H1 (cell line): ENCODE results near the gene DOCK8. TPM values are rescaled to one million over a fixed set of nuclear protein-coding genes. Genes with fewer than 3 reads are reported as not detected.

Experiments used
- BCL11A ChIP-seq, 2 experiments: IDR thresholded peaks; one replicate each; pipeline ENCODE4 v1.6.1; 2011; ENCODE audit warnings: low read depth in 2 of 2, low read length in 2 of 2, mild to moderate bottlenecking in 2 of 2
- MAFK ChIP-seq: IDR thresholded peaks from 2 replicates; pipeline ENCODE4 v1.6.1; 2012; ENCODE audit warnings: low read depth, mild to moderate bottlenecking, improper control_type of control experiment, low read length
- NANOG ChIP-seq: IDR thresholded peaks from 2 replicates; pipeline ENCODE4 v1.6.1; 2011; ENCODE audit warnings: low read length, low read depth, mild to moderate bottlenecking, inconsistent platforms; ENCODE audit not compliant: insufficient read depth, poor library complexity, severe bottlenecking
- POU5F1 ChIP-seq: IDR thresholded peaks from 2 replicates; pipeline ENCODE4 v1.6.1; 2011; ENCODE audit warnings: low read depth, mild to moderate bottlenecking, low read length, moderate library complexity
- RAD21 ChIP-seq, 2 experiments: IDR thresholded peaks in 1 of 2; conservative IDR thresholded peaks in 1 of 2; 2 replicates each; pipeline ENCODE4 v1.6.1; 2011; ENCODE audit warnings: low read depth in 2 of 2, low read length in 2 of 2, improper control_type of control experiment in 1 of 2, inconsistent platforms in 1 of 2, mild to moderate bottlenecking in 1 of 2, moderate library complexity in 1 of 2
- RXRA ChIP-seq: IDR thresholded peaks from 2 replicates; pipeline ENCODE4 v1.6.1; 2011; ENCODE audit warnings: low read depth, mild to moderate bottlenecking, low read length, moderate library complexity; ENCODE audit not compliant: insufficient read depth
- TBP ChIP-seq: IDR thresholded peaks from 2 replicates; pipeline ENCODE4 v1.6.1; 2011; ENCODE audit warnings: low read depth, low read length, improper control_type of control experiment
- polyA plus RNA-seq, 7 experiments: library from polyadenylated mRNA; depleted of rRNA in 3 of 7; stranded (reverse) in 5 of 7; unstranded in 2 of 7; fragments of >200 nt in 5 of 7; fragments of 200-250 nt in 2 of 7; gene quantifications; 1 replicate in 5 of 7; 2 replicates in 1 of 7; 4 replicates in 1 of 7; pipeline versions ENCODE4 v1.2.1 to v1.2.3, GENCODE V29; 2011 to 2013; ENCODE audit warnings: missing spikeins in 2 of 7, mixed read lengths in 2 of 7
- total RNA-seq: library from RNA; stranded (reverse); fragmentation: NEBNext Ultra II Directional; extraction: Animal tissue kit (Norgen Biotek cat#: 25700); gene quantifications from 2 replicates; pipeline ENCODE4 v1.2.1, GENCODE V29; 2021
- TF ChIP-seq, protein P1 (sequence below): fragments of 300-600 bp; sonication (generic); IDR thresholded peaks from 2 replicates; pipeline ENCODE4 v1.7.1; 2012; ENCODE audit warnings: low read length, moderate library complexity, mild to moderate bottlenecking, inconsistent platforms; ENCODE audit not compliant: insufficient replicate concordance
- TF ChIP-seq, protein P2 (sequence below): IDR thresholded peaks from 2 replicates; pipeline ENCODE4 v1.6.1; 2011; ENCODE audit warnings: low read length, improper control_type of control experiment

The DOCK8 gene
- total and polyA plus RNA-seq, 2 of the 8 experiments (the other 6 are each of a cell fraction or from before 2014, with no cell fraction given) = 0.57 to 2.0 TPM

DNA sequence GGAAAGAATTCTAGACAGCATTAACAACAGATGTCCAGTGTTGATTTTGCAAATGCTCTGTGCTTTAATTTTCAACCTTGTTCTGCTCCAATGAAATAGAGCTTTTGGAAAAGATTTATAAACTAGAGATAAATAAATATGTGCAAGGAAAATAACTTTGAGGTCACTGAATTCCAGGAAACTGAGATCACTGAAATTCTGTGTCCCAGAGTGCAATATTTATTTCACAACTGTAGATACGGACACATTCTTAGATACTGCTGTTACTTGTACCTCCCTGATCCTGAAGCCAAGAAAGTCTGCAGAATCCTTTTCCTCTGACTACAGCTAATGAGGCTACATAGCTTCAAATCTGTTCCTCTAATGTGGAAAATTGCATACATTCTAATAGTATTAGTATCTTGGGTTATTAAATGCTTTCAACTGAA, 222.9 kb downstream of the DOCK8 start (continued):
- TF ChIP-seq, protein P1, sequence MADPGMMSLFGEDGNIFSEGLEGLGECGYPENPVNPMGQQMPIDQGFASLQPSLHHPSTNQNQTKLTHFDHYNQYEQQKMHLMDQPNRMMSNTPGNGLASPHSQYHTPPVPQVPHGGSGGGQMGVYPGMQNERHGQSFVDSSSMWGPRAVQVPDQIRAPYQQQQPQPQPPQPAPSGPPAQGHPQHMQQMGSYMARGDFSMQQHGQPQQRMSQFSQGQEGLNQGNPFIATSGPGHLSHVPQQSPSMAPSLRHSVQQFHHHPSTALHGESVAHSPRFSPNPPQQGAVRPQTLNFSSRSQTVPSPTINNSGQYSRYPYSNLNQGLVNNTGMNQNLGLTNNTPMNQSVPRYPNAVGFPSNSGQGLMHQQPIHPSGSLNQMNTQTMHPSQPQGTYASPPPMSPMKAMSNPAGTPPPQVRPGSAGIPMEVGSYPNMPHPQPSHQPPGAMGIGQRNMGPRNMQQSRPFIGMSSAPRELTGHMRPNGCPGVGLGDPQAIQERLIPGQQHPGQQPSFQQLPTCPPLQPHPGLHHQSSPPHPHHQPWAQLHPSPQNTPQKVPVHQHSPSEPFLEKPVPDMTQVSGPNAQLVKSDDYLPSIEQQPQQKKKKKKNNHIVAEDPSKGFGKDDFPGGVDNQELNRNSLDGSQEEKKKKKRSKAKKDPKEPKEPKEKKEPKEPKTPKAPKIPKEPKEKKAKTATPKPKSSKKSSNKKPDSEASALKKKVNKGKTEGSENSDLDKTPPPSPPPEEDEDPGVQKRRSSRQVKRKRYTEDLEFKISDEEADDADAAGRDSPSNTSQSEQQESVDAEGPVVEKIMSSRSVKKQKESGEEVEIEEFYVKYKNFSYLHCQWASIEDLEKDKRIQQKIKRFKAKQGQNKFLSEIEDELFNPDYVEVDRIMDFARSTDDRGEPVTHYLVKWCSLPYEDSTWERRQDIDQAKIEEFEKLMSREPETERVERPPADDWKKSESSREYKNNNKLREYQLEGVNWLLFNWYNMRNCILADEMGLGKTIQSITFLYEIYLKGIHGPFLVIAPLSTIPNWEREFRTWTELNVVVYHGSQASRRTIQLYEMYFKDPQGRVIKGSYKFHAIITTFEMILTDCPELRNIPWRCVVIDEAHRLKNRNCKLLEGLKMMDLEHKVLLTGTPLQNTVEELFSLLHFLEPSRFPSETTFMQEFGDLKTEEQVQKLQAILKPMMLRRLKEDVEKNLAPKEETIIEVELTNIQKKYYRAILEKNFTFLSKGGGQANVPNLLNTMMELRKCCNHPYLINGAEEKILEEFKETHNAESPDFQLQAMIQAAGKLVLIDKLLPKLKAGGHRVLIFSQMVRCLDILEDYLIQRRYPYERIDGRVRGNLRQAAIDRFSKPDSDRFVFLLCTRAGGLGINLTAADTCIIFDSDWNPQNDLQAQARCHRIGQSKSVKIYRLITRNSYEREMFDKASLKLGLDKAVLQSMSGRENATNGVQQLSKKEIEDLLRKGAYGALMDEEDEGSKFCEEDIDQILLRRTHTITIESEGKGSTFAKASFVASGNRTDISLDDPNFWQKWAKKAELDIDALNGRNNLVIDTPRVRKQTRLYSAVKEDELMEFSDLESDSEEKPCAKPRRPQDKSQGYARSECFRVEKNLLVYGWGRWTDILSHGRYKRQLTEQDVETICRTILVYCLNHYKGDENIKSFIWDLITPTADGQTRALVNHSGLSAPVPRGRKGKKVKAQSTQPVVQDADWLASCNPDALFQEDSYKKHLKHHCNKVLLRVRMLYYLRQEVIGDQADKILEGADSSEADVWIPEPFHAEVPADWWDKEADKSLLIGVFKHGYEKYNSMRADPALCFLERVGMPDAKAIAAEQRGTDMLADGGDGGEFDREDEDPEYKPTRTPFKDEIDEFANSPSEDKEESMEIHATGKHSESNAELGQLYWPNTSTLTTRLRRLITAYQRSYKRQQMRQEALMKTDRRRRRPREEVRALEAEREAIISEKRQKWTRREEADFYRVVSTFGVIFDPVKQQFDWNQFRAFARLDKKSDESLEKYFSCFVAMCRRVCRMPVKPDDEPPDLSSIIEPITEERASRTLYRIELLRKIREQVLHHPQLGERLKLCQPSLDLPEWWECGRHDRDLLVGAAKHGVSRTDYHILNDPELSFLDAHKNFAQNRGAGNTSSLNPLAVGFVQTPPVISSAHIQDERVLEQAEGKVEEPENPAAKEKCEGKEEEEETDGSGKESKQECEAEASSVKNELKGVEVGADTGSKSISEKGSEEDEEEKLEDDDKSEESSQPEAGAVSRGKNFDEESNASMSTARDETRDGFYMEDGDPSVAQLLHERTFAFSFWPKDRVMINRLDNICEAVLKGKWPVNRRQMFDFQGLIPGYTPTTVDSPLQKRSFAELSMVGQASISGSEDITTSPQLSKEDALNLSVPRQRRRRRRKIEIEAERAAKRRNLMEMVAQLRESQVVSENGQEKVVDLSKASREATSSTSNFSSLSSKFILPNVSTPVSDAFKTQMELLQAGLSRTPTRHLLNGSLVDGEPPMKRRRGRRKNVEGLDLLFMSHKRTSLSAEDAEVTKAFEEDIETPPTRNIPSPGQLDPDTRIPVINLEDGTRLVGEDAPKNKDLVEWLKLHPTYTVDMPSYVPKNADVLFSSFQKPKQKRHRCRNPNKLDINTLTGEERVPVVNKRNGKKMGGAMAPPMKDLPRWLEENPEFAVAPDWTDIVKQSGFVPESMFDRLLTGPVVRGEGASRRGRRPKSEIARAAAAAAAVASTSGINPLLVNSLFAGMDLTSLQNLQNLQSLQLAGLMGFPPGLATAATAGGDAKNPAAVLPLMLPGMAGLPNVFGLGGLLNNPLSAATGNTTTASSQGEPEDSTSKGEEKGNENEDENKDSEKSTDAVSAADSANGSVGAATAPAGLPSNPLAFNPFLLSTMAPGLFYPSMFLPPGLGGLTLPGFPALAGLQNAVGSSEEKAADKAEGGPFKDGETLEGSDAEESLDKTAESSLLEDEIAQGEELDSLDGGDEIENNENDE = no peak
- TF ChIP-seq, protein P2, sequence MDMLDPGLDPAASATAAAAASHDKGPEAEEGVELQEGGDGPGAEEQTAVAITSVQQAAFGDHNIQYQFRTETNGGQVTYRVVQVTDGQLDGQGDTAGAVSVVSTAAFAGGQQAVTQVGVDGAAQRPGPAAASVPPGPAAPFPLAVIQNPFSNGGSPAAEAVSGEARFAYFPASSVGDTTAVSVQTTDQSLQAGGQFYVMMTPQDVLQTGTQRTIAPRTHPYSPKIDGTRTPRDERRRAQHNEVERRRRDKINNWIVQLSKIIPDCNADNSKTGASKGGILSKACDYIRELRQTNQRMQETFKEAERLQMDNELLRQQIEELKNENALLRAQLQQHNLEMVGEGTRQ = no peak
- no peak for TF ChIP-seq NANOG
- TF ChIP-seq TBP = no peak
- no peak for TF ChIP-seq RXRA
- no peak for TF ChIP-seq RAD21 (IDR thresholded peaks at IDR 0.05 in 1 of 2, conservative IDR thresholded peaks at IDR 0.05 in 1 of 2; ENCODE audit: low read depth in 2 of 2, low read length in 2 of 2)
- TF ChIP-seq POU5F1 = no peak
- no peak for TF ChIP-seq MAFK
- no peak for TF ChIP-seq BCL11A (IDR thresholded peaks at IDR 0.05; ENCODE audit: low read depth in 2 of 2, low read length in 2 of 2)
